Thyroid gland (tissue), 4 donors: ENCODE data around the gene EIF2B4. TPM values are rescaled to one million over a fixed set of nuclear protein-coding genes. Genes with fewer than 3 reads are reported as not detected.
A peak's percentile ranks its signal among the peaks of the same experiment; 100 is the strongest.

Experiments used
- DNase-seq, 2 donors: peaks; one replicate each; pipeline ENCODE4 v3.0.0-alpha.2; 2019
- H3K27ac ChIP-seq, 3 donors: fragments of 200-600 bp; sonication (generic); 1 replicate in 2 of 3; 2 replicates in 1 of 3; pipeline ENCODE4 v1.5.1; 2016 to 2019; ENCODE audit warnings: mild to moderate bottlenecking in 1 of 3, moderate library complexity in 1 of 3
- H3K27me3 ChIP-seq: fragments of 200-600 bp; sonication (generic); one replicate; pipeline ENCODE4 v1.5.1; 2019
- H3K36me3 ChIP-seq, 2 donors: fragments of 200-600 bp; sonication (generic); one replicate each; pipeline ENCODE4 v1.5.1; 2016 to 2019
- H3K4me1 ChIP-seq, 2 donors: fragments of 200-600 bp; sonication (generic); one replicate each; pipeline ENCODE4 v1.5.1; 2017 to 2019
- H3K4me3 ChIP-seq, 3 donors: fragments of 200-600 bp; sonication (generic); replicated peaks in 1 of 3; 1 replicate in 2 of 3; 2 replicates in 1 of 3; pipeline ENCODE4 v1.5.1; 2016; ENCODE audit warnings: mild to moderate bottlenecking in 1 of 3
- H3K9me3 ChIP-seq: fragments of 200-600 bp; sonication (generic); one replicate; pipeline ENCODE4 v1.5.1; 2017
- POLR2A ChIP-seq, 2 donors: fragments of 450-650 bp; IDR thresholded peaks; one replicate each; pipeline ENCODE4 v1.6.1; 2017; ENCODE audit warnings: antibody characterized with exemption in 2 of 2, mild to moderate bottlenecking in 2 of 2, moderate library complexity in 1 of 2
- WGBS, 2 donors: methylation state at CpG; one replicate each; pipeline ENCODE4 v1.1.5; 2017; 5-methylcytosine and 5-hydroxymethylcytosine counted together
- intact Hi-C: fragments of 100-400 bp; cut with DNase I; formaldehyde crosslinking; loops from one replicate; pipeline ENCODE4 v1.15.1; 2023
- total RNA-seq, 4 donors: library from RNA; depleted of rRNA; stranded (reverse); fragments of >200 nt; gene quantifications; one replicate each; pipeline ENCODE4 v1.2.3, GENCODE V29; 2016
- TF ChIP-seq, protein P1 (sequence below), 6 experiments: fragments of 200-600 bp in 3 of 6; fragments of 450-650 bp in 3 of 6; sonication (generic) in 3 of 6; IDR thresholded peaks; one replicate each; pipeline ENCODE4 v1.5.1; 2016 to 2019; ENCODE audit warnings: antibody characterized with exemption in 6 of 6, mild to moderate bottlenecking in 2 of 6, inconsistent platforms in 1 of 6, moderate library complexity in 1 of 6

EIF2B4 gene
- total RNA-seq, 4 donors from 2014 or later, result 34.7 to 44.0 (median 38.6) TPM

DNA sequence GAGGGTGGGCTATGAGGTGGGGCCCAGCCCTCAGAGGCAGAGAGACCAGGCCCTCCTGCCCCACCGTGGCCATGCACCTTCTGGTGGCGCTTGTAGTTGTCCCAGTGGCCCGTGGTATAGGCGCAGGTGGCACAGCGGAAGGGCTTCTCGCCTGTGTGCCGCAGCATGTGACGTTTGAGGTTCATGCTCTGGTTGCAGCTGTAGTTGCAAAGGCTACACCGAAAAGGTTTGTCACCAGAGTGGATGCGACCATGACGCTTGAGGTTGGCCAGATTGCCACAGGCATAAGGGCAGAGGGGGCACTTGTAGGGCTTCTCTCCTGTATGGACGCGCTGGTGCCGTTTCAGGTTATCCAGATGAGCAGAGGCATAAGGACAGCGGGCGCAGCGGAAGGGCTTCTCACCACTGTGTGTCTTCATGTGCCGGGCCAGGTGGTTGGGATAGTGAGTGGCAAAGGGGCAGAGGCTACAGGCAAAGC lies 7.5 kb upstream of the EIF2B4 start:
- WGBS, 2 donors, result 91 to 94% methylated on average over 8 to 18 of the region's 18 CpGs
- Histone ChIP-seq H3K27me3 (no peaks in the 10 kb centered on the region), H3K36me3 (peaks cover 54 to 62% of the 10 kb centered on the region in 2 donors), H3K4me3 (no peak overlapping the region), H3K27ac (no peak overlapping the region), H3K4me1 (peaks cover 12 to 29% of the 10 kb centered on the region in 2 donors), H3K9me3 (no peaks in the 10 kb centered on the region)
- peak in 1 of 2 donors; percentile 5 for TF ChIP-seq POLR2A (IDR thresholded peaks at IDR 0.05)
- TF ChIP-seq, protein P1, sequence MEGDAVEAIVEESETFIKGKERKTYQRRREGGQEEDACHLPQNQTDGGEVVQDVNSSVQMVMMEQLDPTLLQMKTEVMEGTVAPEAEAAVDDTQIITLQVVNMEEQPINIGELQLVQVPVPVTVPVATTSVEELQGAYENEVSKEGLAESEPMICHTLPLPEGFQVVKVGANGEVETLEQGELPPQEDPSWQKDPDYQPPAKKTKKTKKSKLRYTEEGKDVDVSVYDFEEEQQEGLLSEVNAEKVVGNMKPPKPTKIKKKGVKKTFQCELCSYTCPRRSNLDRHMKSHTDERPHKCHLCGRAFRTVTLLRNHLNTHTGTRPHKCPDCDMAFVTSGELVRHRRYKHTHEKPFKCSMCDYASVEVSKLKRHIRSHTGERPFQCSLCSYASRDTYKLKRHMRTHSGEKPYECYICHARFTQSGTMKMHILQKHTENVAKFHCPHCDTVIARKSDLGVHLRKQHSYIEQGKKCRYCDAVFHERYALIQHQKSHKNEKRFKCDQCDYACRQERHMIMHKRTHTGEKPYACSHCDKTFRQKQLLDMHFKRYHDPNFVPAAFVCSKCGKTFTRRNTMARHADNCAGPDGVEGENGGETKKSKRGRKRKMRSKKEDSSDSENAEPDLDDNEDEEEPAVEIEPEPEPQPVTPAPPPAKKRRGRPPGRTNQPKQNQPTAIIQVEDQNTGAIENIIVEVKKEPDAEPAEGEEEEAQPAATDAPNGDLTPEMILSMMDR (IDR thresholded peaks at IDR 0.05), result no peak
- intact Hi-C loops, result no loop called here
- no peak for DNase-seq

DNA sequence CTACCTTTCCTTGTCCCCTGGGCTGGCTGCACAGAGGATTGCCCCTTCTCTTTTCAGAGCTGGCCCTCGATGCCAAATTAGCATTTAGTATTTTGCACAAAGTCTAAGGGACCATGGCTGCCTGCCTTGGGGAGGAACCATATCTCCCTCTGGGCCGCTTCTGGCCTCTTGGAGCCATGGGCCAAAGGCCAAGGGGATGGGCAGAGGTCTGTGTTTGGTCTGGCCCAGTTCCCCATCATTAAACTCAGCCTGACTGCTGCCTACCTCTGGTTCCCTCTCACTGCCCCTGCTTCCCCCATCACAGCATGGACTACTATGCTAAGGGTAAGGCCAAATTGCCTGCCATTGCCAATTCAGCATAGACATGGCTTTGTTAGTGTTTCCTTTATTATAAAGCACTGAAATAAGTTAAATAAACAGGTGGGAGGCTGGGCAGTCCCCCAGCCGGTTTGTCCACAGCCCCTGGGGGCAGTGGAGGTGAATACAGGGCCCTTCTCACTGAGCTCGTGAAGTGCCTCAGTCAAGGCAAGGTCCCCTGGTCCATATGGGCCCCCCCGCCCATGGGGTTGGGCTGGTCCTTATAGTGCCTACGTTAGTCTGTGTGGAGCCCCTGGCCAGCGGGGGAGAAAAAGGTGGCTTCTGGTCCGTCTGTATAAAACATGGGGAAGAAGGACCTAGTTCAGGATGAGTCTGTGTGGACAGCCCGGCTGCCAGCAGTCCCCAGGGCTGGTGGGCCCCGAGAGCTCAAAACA lies 6.9 kb upstream of the EIF2B4 start:
- intact Hi-C loops, result no loop called here
- Histone ChIP-seq H3K4me3 (no peak overlapping the region), H3K27me3 (no peaks in the 10 kb centered on the region), H3K36me3 (peaks cover 49 to 58% of the 10 kb centered on the region in 2 donors), H3K9me3 (no peaks in the 10 kb centered on the region), H3K4me1 (peaks cover 13 to 35% of the 10 kb centered on the region in 2 donors), H3K27ac (no peak overlapping the region)
- TF ChIP-seq, protein P1 (IDR thresholded peaks at IDR 0.05), result no peak
- no peak for TF ChIP-seq POLR2A (IDR thresholded peaks at IDR 0.05)
- WGBS, 2 donors, result 61 to 76% methylated on average over 3 to 10 of the region's 10 CpGs
- no peak for DNase-seq

DNA sequence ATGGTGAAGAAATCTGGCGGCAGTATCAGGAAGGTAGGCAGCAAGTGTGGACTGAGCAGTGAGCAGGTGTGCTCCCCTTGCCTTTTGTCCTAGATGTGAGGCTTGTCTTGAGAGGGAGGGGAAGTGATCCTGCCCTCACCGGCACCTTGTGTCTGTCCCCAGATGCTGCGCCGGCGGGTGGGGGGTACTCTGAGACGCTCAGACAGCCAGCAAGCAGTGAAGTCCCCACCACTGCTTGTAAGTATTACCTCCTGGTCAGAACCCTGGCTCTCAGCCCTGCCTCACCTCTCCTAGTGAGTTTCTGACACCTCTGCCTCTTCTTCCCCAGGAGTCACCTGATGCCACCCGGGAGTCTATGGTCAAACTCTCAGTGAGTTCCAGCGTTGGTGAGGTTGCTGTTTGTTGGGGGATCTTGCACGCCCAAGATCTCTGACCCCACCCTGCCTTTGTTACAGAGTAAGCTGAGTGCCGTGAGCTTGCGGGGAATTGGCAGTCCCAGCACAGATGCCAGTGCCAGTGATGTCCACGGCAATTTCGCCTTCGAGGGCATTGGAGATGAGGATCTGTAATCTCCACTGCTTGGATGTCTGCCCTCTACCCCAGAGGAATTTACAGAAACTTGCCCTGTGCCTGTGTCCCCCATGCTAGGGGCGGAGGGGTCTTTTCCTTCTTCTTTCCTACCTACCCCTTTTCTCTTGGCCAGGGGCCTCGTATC lies 6.2 kb upstream of the EIF2B4 start:
- no peak for TF ChIP-seq POLR2A (IDR thresholded peaks at IDR 0.05)
- TF ChIP-seq, protein P1 (IDR thresholded peaks at IDR 0.05), result no peak
- Histone ChIP-seq H3K27me3 (no peaks in the 10 kb centered on the region), H3K27ac (no peak overlapping the region), H3K9me3 (no peaks in the 10 kb centered on the region), H3K4me3 (no peak overlapping the region), H3K36me3 (peaks cover 49 to 52% of the 10 kb centered on the region in 2 donors), H3K4me1 (peaks cover 21 to 40% of the 10 kb centered on the region in 2 donors)
- intact Hi-C loops, result no loop called here
- DNase-seq, result no peak
- WGBS, 2 donors, result 90 to 93% methylated on average over 16 of the region's 16 CpGs

DNA sequence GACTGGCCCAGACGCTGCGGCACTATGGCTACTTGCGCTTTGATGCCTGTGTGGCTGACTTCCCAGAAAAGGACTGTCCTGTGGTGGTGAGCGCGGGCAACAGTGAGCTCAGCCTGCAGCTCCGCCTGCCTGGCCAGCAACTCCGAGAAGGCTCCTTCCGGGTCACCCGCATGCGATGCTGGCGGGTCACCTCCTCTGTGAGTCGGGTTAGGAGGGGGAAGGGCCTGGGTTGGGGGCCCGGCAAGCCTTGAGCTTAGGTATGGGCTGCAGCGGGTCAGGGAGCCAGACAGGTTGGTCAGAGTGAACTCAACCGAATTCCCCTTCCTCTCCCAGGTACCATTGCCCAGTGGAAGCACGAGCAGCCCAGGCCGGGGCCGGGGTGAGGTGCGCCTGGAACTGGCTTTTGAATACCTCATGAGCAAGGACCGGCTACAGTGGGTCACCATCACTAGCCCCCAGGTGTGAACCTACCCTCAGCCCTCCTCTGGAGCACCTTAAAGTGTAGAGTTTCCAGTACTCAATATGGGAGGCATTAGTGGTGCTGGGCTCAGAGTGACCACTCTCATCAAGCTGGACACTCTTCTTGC lies 5.5 kb upstream of the EIF2B4 start:
- no peak overlapping the region for H3K27ac ChIP-seq
- no peak overlapping the region for H3K4me3 ChIP-seq
- no peaks in the 10 kb centered on the region for H3K9me3 ChIP-seq
- no peaks in the 10 kb centered on the region for H3K27me3 ChIP-seq
- WGBS, 2 donors, result 95 to 98% methylated on average over 9 to 16 of the region's 20 CpGs
- H3K4me1 ChIP-seq, result peaks cover 23 to 35% of the 10 kb centered on the region in 2 donors
- intact Hi-C loops, result no loop called here
- TF ChIP-seq, protein P1 (IDR thresholded peaks at IDR 0.05), result no peak
- no peak for TF ChIP-seq POLR2A (IDR thresholded peaks at IDR 0.05)
- peaks cover 49 to 52% of the 10 kb centered on the region in 2 donors for H3K36me3 ChIP-seq
- DNase-seq, result no peak
